ENCODE data around the gene PHF21A.

The PHF21A gene

GRCh38 chr11:45890886-45891550 lies 230.2 kb downstream of the PHF21A start:
- H3K4me2 ChIP-seq (ENCODE audit: insufficient read depth, low read length), result no peak overlapping the region
- no peak overlapping the region for H3K9ac ChIP-seq (ENCODE audit: low read depth, low read length)
- no peak overlapping the region for H2AFZ ChIP-seq (ENCODE audit: low read depth, low read length)
- H3K4me3 ChIP-seq (ENCODE audit: low read depth in 1 of 2, low read length in 2 of 2), result no peak overlapping the region
- H3K27ac ChIP-seq (ENCODE audit: low read length), result no peak overlapping the region
- H3K9me3 ChIP-seq (ENCODE audit: insufficient read depth, low read length, severe bottlenecking), result no peaks in the 10 kb centered on the region
- ATAC-seq (ENCODE audit: insufficient read depth, low read depth) (no peak; the same call in 2 of the 3 replicates), DNase-seq (no peak)
- no peaks in the 10 kb centered on the region for H3K79me2 ChIP-seq (ENCODE audit: insufficient read depth, low read length)
- H3K36me3 ChIP-seq (ENCODE audit: insufficient read depth, low read length), result no peaks in the 10 kb centered on the region
- H3K27me3 ChIP-seq (ENCODE audit: insufficient read depth, low read length, poor library complexity), result no peaks in the 10 kb centered on the region
- peaks cover 3% of the 10 kb centered on the region; the same call in 1 of the 2 replicates for H3K4me1 ChIP-seq (ENCODE audit: insufficient read depth, low read length)
- no peaks in the 10 kb centered on the region; the same call in 1 of the 2 replicates for H4K20me1 ChIP-seq (ENCODE audit: insufficient read depth, low read length)
- TF ChIP-seq EZH2 (IDR thresholded peaks at IDR 0.05; ENCODE audit: borderline replicate concordance, low read depth, low read length, severe bottlenecking), result no peak

DNA sequence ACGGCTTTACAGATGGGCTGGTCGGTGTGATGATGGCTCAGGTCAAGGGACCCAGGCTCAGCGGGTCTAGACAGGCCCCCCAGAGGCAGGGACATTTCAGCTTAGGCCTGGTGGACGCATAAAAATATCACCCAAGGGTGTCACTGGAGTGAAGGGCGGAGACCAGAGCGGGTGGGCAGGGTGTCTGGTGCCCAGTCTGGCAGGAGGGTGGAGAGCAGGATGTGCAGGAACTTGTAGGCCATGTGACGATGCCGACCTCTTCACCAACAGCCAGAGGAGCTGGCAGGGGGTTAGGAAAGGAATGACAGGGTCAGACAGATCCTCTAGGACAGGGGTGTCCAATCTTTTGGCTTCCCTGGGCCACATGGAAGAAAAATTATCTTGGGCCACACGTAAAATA lies 231.3 kb downstream of the PHF21A start:
- ATAC-seq (ENCODE audit: insufficient read depth, low read depth), result no peak
- H3K4me2 ChIP-seq (ENCODE audit: insufficient read depth, low read length), result no peak overlapping the region
- no peak overlapping the region for H3K4me3 ChIP-seq (ENCODE audit: low read depth in 1 of 2, low read length in 2 of 2)
- no peak overlapping the region for H3K9ac ChIP-seq (ENCODE audit: low read depth, low read length)
- no peaks in the 10 kb centered on the region for H3K9me3 ChIP-seq (ENCODE audit: insufficient read depth, low read length, severe bottlenecking)
- no peaks in the 10 kb centered on the region for H3K36me3 ChIP-seq (ENCODE audit: insufficient read depth, low read length)
- no peak for DNase-seq
- TF ChIP-seq EZH2 (IDR thresholded peaks at IDR 0.05; ENCODE audit: borderline replicate concordance, low read depth, low read length, severe bottlenecking), result no peak
- TF ChIP-seq, protein P1, sequence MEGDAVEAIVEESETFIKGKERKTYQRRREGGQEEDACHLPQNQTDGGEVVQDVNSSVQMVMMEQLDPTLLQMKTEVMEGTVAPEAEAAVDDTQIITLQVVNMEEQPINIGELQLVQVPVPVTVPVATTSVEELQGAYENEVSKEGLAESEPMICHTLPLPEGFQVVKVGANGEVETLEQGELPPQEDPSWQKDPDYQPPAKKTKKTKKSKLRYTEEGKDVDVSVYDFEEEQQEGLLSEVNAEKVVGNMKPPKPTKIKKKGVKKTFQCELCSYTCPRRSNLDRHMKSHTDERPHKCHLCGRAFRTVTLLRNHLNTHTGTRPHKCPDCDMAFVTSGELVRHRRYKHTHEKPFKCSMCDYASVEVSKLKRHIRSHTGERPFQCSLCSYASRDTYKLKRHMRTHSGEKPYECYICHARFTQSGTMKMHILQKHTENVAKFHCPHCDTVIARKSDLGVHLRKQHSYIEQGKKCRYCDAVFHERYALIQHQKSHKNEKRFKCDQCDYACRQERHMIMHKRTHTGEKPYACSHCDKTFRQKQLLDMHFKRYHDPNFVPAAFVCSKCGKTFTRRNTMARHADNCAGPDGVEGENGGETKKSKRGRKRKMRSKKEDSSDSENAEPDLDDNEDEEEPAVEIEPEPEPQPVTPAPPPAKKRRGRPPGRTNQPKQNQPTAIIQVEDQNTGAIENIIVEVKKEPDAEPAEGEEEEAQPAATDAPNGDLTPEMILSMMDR (IDR thresholded peaks at IDR 0.05; ENCODE audit: borderline replicate concordance, extremely low read depth, low read length, poor library complexity, severe bottlenecking), result no peak
- H4K20me1 ChIP-seq (ENCODE audit: insufficient read depth, low read length), result peaks cover 3% of the 10 kb centered on the region
- H3K79me2 ChIP-seq (ENCODE audit: insufficient read depth, low read length), result no peaks in the 10 kb centered on the region
- H3K27me3 ChIP-seq (ENCODE audit: insufficient read depth, low read length, poor library complexity), result no peaks in the 10 kb centered on the region
- H3K4me1 ChIP-seq (ENCODE audit: insufficient read depth, low read length), result peaks cover 11% of the 10 kb centered on the region
- H2AFZ ChIP-seq (ENCODE audit: low read depth, low read length), result no peak overlapping the region
- H3K27ac ChIP-seq (ENCODE audit: low read length), result no peak overlapping the region

DNA sequence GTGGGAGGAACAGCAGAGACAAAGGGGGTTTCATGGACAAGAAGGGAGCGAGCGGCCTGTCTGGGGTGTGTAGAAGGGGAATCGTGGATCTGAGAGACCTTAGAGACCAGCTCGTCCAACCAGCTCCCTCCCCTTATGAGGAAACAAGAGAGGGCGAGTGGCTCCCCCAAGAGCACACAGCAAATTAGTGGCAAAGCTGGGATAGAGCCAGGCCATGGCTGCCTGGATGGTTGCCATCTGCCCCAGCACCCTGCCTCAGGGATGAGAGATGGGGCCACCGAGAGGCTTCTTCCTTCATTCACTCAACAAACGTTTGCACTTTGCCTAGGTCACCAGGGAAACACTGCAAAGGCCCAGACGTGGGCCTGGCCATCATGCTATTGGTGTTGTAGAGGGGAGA lies 231.7 kb downstream of the PHF21A start:
- H3K79me2 ChIP-seq (ENCODE audit: insufficient read depth, low read length), result no peaks in the 10 kb centered on the region
- H3K4me2 ChIP-seq (ENCODE audit: insufficient read depth, low read length), result no peak overlapping the region
- H2AFZ ChIP-seq (ENCODE audit: low read depth, low read length), result no peak overlapping the region
- no peak overlapping the region for H3K27ac ChIP-seq (ENCODE audit: low read length)
- no peaks in the 10 kb centered on the region for H3K27me3 ChIP-seq (ENCODE audit: insufficient read depth, low read length, poor library complexity)
- H3K4me3 ChIP-seq (ENCODE audit: low read depth in 1 of 2, low read length in 2 of 2), result no peak overlapping the region
- peaks cover 7% of the 10 kb centered on the region for H4K20me1 ChIP-seq (ENCODE audit: insufficient read depth, low read length)
- no peak for TF ChIP-seq EZH2 (IDR thresholded peaks at IDR 0.05; ENCODE audit: borderline replicate concordance, low read depth, low read length, severe bottlenecking)
- TF ChIP-seq, protein P1 (IDR thresholded peaks at IDR 0.05; ENCODE audit: borderline replicate concordance, extremely low read depth, low read length, poor library complexity, severe bottlenecking), result no peak
- no peak for DNase-seq
- H3K4me1 ChIP-seq (ENCODE audit: insufficient read depth, low read length), result peaks cover 13% of the 10 kb centered on the region
- H3K36me3 ChIP-seq (ENCODE audit: insufficient read depth, low read length), result no peaks in the 10 kb centered on the region
- H3K9ac ChIP-seq (ENCODE audit: low read depth, low read length), result no peak overlapping the region
- H3K9me3 ChIP-seq (ENCODE audit: insufficient read depth, low read length, severe bottlenecking), result no peaks in the 10 kb centered on the region
- ATAC-seq (ENCODE audit: insufficient read depth, low read depth), result no peak

- H3K4me3 ChIP-seq (ENCODE audit: low read depth in 1 of 2, low read length in 2 of 2), result no peak overlapping the region
- no peaks in the 10 kb centered on the region for H3K36me3 ChIP-seq (ENCODE audit: insufficient read depth, low read length)
- DNase-seq (no peak), ATAC-seq (ENCODE audit: insufficient read depth, low read depth) (no peak)
- H3K9me3 ChIP-seq (ENCODE audit: insufficient read depth, low read length, severe bottlenecking), result no peaks in the 10 kb centered on the region
- TF ChIP-seq EZH2 (IDR thresholded peaks at IDR 0.05; ENCODE audit: borderline replicate concordance, low read depth, low read length, severe bottlenecking), result no peak
- TF ChIP-seq, protein P1 (IDR thresholded peaks at IDR 0.05; ENCODE audit: borderline replicate concordance, extremely low read depth, low read length, poor library complexity, severe bottlenecking), result no peak
- H3K27ac ChIP-seq (ENCODE audit: low read length), result no peak overlapping the region
- no peaks in the 10 kb centered on the region for H3K27me3 ChIP-seq (ENCODE audit: insufficient read depth, low read length, poor library complexity)
- H3K9ac ChIP-seq (ENCODE audit: low read depth, low read length), result no peak overlapping the region
- H2AFZ ChIP-seq (ENCODE audit: low read depth, low read length), result no peak overlapping the region
- no peaks in the 10 kb centered on the region for H3K79me2 ChIP-seq (ENCODE audit: insufficient read depth, low read length)
- peaks cover 13% of the 10 kb centered on the region for H3K4me1 ChIP-seq (ENCODE audit: insufficient read depth, low read length)
- peaks cover 21% of the 10 kb centered on the region for H4K20me1 ChIP-seq (ENCODE audit: insufficient read depth, low read length)
- H3K4me2 ChIP-seq (ENCODE audit: insufficient read depth, low read length), result no peak overlapping the region
These were observed 233.7 kb downstream of the PHF21A start for GRCh38 chr11:45887587-45887986.

Data from DND-41 (cell line).